Mesenteric fat pad (tissue), 1 donor: ENCODE data around the gene FOXA1. TPM values are rescaled to one million over a fixed set of nuclear protein-coding genes. Genes with fewer than 3 reads are reported as not detected.

Experiments
- DNase-seq: peaks from one replicate; pipeline ENCODE4 v3.0.0-alpha.2; 2020; ENCODE audit warnings: low spot score
- total RNA-seq: library from RNA; stranded (reverse); fragmentation: NEBNext Ultra II Directional; extraction: Animal tissue kit (Norgen Biotek cat#: 25700); gene quantifications from one replicate; pipeline ENCODE4 v1.2.1, GENCODE V29; 2021
- donor health status: DM: yes; HTN: yes; CAD: no.

The FOXA1 gene
- total RNA-seq, 1 donor from 2014 or later = not detected

DNA sequence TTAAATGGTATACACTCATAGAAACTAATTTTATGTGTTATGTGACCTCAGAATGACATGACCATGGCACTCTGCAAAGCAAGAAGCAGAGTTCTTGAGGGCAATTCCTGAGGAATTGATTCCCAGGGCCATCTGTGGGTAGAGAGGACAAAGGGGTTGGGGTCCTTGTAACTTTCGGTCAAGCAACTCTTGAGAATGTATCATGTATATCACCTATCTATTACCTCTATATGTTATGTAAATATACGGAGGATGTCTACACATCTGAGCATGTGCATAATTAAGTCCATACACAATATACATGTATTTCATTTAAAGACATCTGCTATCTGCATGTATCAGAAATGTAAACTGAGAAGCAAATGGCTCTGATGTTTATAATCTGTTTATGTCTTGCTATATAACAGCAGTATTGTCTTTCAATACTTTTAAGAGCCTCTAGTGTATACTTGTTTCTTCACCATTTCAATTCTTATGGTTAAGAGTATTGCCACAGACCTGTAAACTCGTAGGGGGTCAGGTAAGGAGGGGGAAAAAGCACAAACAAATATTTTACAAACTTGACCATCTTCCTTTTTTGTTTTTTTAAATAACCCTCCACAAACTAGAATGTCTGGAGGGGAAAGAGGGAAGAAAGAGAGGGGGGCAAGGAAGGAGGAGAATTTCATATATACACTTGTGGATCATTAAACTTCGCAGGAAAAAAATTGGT lies 4.5 kb downstream of the FOXA1 start:
- DNase-seq = no peak

DNA sequence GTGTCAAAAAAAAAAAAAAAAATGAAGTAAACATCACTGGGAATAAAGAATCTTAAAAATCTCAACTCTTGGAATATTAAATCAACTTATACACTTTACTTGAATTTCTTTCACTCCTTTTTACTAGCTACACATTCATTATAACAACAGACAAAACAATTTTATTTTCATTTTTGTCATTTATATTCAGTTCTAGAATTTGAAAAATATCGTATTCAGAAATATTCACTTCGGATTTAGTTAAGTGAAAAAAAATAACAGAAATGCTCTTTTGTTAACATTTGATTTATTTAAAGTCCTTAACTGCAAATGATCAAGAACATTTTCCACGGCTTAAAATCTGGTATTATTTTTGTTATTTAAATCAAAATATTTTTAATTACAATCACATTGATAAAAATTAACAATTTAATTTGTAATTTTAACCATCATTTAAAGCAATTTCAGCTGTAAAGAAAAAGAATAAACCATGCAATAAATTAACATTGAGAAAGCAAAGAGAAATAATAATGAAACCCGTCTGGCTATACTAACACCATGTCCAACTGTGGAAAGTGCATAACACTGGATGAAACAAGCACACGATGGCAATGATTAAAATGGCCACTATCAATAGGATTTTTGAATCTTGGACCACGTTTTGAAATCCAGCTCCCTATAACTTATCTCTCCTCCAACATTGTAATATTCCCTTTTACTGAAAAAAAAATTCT lies 5.2 kb downstream of the FOXA1 start:
- no peak for DNase-seq

DNA sequence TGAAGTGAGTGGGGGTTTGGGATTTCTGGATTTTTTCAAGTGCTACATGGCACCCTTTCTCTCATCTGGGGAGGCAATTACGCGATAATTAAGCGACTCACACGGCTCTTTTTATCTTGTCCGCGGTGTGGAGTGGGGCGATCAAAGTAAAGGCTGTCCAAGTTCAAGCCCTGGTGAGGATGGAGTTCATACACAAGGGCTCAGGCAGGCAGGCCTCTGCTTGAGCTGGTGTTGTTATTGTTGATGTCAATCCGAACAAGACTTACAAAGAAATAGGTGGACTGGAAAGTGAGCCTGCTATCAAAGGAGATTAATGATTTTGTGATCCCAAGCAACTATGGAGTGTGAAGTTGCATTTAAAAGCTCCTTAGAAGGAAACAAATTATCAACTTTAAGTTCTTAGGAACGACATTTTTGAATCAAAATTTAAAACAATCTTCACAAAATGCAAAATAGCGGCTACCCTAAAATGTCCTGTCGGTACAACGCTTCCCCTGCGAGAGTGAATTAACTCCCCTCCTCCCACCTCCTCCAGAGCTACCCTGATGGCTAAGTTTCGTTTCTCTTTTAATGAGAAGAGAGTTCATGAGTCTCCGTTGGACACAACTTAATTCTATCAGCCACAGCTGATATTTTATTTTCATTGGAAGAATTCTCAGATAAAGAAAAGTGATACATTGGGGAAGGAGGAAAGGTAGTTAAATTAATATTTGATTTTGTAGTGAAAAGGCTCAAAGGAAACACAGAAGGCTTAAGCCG lies 5.9 kb downstream of the FOXA1 start:
- no peak for DNase-seq

DNA sequence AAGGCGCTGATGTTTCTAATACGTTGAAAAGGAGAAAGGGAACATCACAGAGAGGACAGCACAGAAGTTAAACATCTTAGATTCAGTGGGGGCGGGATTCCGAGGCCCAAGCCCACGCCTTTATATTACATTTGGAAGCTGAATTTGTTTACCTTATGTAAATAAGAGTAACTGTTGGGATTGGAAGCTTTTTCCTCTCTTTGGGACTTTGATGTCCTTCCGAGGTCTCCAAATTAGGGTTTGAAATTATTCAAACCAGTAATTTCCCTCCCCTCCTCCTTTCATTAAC lies 6.4 kb downstream of the FOXA1 start:
- no peak for DNase-seq

DNA sequence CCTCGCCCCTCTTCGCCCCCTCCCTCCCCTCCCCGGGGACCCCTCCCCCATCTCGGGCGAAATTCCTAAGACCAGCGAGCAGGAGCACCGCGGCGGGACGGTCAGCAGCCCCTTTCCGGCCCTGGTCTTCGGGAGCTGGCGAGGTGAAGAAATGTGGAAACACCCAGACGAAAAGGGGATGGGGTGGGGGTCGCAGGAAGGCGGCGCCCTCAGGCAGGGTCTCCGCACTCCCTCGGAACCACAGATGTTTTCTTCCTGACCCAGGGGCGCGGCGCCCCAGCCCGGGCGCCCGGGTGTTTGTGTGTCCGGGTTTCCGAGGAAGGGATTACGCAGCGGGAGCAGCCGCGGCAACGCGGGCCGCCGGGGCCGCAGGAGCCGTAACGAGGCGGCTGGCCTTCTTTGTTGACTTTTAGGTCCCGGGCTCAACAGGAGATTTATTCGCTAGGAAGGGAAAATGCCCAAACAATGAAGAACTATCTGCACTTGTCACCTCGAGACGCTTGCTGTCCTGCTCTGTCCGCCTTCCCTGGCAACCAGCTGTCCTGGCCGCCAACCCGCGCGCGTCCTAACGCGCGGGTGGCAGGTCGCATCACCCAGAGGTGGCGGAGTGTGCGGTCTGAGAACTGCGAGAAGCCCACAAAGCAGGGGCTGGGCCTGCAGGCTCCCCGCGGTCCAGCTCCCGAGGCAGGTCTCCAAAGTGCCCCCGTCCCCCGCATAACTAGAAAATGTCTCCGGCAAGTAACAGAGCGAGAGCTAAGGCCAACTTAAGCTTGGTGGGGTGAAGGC lies 7.0 kb downstream of the FOXA1 start:
- no peak for DNase-seq

DNA sequence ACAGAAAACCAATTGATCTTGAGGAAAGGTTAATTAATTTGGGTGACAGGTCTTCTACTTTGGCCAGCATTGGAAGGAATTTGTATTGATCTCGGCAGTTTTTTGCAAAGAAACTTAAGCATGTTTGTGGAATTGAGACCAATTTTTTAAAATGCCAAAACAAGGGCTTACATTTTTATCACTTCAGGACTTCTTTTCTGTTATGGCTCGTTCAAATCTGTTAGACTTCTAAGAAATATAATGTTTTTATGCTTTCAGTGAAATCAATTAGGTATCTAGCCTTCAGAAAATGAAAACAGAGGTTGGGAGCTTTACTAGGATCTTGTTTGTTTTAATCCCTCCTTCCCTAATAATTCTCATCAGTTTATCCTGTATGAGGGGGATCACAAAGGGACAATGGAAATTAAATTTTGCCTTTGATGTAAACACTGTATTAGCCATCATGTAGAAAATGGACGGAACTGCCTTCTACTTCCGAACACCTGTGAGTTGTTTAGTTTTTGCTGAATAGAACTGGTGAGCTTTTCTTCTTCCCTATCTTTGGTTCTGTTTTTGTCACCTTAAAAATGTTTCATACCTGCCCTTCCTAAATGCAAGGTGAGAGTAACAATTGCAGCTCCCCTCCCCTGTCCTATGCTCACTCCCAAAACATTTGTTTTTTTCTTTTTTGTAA lies 7.8 kb downstream of the FOXA1 start:
- no peak for DNase-seq

DNA sequence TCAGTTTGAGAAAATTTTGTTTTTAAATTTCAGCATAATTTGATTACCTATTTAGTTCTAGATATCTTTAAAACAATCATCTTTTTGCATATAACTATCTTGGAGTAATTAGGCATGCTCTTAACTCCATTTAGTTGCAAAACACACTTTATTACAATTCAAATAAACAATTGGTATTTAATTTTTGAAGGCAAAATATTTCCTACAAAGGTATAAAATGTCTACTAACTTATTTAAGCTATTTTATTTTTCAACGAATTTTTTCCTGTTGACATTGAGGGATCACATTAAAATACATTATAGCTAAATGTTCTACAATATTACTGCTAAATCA lies 8.3 kb downstream of the FOXA1 start:
- no peak for DNase-seq

DNA sequence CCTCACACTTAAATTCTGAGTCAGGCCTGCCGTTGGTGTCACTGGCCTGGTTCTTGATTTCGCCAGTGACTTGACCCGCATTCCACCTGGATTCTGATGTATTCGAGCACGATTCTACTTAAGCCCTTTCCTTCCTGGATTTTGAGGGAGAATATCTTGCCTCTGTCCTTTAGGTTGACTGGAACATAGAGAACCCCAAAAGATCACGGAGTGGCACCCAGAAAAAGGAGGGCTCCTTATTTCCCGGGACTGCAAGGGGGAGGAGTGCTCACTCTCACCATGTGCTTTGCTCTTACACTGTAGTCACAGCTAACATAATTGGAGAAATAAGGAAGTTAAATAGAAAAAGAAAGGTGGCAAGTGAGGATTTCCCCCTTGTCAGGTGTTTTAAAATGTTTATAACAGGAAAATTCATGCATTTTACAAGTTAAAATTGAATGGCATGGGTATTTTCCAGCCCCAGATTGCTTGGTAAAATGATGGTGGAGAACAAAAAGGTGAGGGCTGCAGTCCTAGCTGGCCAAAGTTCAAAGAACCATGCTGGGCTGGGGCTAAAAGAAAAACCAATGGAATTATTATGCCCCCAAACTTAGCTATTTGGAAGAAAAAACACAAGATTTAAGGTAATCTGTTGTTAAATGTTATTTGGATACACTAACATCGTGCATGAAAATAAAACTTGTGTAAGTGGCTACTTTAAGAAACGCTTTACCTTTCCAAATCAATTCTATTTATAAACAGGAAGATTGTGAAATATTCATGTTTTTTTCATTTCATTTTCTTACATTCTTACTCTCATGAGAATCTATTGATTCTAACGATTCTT lies 8.9 kb downstream of the FOXA1 start:
- no peak for DNase-seq

DNA sequence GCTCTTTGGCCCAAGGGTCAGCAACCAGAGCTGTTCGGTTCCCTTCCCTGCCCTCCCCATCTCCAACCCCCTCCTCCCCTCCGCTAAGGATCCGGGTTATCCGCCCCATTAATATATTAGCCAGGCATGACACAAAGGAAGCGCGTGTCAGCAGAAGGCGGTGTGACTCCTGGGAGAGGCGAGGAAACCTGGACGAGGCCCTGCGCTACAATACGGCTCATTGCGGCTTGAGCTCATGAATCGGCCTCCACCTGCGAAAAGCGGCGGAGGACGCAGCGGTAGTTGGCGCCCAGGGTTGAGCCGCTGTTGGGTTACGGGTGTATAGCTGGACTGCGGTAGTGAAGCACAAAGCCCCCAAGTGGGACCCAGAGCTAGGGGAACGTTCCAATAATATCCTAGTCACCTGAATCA lies 9.9 kb downstream of the FOXA1 start:
- no peak for DNase-seq

DNA sequence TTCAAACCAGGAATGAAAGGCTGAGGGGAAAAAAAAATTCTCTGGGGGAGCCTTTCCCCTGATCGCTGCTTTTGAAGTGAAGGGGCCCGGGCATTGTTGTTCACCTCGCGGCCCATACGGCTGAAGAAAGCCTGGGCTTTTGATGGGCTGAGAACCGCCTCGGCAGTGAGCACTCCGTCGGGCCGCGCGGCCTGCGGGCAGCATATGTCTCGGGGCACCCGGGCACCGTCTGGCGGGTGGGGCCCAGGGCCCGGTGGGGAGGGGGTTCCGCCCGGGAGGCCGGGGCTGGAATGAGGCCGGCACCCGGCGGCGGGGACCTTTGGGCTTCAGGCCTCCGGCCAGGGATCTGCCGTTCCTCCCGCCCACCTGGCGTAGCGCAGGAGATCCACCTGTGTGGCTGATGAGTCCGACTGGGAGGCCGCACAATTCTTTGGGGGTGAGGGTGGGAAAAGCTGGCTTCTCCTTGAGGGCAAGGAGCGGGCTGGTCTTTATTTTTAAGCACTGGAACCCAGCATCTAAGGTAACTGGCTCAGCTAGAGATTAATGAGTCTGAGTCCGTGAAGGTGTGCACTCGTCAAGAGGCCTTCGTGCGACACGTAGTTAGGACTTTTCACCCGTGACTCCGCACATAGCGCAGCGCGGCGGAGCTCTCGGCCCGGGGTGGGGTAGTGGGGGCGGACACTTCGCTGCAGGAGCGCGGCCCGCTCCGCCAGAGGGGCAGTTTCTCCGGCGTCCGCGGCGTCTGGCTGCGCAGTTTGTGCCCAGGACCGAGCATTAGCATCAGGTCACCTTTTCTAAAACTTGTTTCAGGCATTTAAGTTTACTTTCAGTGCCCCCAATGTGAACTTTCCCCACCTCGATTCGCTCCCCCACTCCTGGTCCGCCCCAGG lies 10.6 kb downstream of the FOXA1 start:
- no peak for DNase-seq

DNA sequence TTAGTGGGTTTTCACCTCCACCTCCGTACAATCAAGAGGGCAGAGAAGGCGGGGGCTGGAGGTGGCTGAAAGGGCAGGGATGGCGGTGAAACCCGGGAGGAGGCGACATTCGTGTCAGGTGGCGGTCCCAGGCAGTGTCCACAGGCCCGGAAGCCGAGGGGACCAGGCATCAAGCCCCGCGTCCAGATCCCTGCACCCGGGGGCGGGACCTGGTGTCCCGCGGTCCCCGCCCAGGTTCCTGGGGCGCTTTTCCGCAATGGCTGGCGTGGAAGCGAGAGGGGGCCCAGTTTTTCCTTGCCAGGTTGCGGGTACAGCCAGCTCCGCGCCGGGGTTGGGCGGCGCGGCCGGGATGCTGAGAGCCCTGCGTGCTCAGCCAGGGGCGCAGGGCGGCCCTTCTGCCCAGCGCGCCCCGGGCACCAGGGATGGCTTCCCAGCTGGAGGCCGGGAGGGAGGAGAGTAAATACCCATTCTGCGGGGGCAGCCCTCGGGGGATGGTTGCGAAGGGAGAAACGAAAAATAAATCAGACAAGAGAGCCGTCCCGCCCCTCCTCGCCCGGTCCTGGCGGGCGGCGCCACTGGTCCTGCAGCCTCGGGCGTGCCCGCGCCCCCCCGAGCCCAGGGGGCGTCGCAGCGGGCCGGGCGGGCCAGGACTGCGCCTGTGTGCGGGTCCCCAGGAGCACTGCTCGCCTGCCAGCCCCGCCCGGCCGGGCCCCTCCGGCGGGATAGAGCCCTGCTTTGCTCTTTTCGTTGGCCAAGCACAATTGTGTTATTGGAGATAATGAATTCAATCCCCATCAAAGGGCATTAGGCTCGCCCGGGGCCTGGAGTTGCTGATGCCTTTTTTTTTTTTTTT lies 11.5 kb downstream of the FOXA1 start:
- DNase-seq = no peak

DNA sequence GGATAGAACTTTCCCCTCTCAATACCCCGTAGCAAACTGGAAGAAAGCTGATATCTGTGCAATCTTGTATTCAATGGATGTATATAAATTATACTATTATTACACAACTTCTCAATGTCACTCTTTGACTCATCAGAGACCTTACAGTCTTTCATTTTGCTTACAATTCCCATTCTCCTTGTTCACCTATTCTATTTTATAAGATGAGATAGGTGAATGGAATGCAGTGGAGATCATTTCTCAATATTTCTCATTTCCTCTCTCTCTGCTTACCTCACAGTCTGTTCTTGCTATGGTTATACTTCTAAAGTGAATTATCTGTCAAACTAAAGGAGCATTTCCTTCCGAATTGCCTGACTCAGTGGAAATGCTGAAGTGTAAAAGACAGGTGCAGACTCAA lies 14.9 kb downstream of the FOXA1 start:
- no peak for DNase-seq

DNA sequence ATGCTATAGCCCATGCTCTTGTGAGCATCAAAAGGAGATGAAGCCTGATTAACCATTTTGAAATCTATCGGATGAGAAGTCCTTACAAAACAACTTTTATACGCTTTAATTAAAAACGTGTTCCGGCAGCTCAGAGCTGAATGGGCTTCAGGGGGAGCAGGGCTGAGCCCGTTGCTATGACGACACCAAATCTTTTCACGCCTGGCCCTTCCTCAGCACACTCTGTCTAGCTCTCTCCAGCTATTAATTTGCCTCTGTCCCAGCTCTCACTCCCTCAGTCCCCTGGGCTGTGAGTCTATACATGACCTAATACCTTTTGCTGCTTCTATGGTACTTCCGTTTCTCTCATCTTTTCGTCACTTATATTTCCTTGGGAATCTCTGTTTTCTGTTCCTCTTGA lies 15.8 kb downstream of the FOXA1 start:
- DNase-seq = no peak

DNA sequence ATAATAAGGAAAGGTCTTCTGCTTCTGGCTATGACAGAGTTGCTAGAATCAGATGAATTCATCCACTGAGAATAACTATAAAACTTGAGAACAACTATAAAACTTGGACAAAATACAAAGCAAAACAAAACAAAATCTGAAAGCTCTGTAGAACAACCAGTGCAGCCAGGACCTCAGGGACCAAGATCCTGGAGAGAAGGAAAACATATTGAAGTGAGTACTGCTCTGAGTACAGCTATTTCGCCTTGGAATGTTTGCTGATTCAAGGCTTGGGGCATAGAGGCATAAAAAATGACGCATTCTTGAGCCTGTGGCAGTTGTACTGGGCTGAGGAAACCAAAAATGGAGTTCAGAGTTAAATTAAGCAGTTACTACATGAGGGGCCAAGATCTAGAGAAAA lies 21.7 kb downstream of the FOXA1 start:
- DNase-seq = no peak

DNA sequence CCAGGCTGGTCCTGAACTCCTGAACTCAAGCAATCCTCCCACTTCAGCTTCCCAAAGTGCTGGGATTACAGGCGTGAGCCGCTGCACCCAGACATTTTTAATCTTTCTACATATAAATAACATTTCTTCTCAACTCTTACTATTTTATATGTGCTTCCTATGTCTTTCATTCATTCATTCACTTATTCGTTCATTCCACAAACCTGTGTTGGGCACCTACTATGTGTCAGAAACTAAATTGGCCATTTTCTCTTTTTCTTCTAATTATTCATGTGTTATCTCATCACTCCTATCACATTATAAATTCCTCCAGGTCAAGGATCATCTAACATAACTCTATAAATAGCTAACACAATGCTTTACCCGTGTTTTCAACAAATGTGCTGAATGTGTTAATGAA lies 23.7 kb downstream of the FOXA1 start:
- DNase-seq = no peak

DNA sequence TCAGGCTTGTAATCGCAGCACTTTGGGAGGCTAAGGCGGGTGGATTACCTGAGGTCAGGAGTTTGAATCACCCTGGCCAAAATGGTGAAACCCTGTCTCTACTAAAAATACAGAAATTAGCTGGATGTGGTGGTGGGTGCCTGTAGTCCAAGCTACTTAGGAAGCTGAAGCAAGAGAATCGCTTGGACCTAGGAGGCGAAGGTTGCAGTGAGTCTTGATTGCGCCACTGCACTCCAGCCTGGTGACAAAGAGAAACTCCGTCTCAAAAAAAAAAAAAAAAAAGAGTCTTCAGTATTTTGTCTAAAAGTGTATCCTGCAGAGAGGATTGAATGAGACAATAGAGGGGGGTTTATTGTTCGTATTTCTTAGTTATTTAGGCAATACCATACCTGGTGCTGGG lies 25.3 kb downstream of the FOXA1 start:
- no peak for DNase-seq

DNA sequence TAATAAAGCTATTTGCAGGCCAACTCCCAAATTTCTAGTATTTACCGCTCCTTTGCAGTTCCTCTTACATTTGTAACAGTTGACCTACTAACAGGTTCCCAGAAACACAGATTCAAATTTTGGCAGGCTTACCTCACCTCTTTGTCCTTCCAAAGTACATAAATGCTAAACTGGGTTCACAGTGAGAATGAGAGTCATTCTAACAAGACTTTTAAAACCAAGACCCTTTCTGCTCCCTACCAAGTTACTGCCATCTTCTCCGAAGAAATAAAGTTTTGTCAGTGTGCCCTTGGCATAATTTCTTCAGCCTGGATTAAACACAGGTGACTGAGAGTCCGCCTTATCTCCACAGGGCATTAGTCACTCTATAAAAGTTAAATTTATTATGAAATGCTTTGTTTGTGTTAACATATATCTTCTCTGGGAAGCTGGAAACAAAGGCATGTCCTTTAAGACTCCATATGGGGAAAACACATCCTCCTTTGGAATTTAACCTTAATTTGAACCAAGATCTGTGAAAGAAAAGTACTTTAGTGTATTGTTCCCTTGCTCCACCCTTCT lies 28.2 kb downstream of the FOXA1 start:
- no peak for DNase-seq

DNA sequence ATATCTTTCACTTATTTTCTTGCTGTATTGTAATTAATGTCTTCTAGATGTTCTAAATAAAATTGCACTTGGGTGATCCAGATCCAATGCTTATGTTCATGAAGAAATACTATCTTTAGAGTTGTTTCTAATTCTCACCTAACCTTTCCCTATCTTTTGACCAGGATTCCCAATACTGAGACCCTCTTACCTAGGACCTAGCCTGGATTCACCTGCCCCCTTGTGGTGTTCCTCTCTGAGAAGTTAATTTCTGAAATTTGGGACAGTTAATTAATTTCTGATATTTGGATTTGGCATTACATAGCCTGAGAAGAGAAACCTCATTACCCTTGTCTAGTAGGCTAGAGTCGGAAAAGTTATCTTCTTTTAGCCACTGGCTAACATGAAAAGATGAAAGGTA lies 29.5 kb downstream of the FOXA1 start:
- no peak for DNase-seq
